GM21367 (cell line): ENCODE data around the gene C1orf87.

Experiments
- ATAC-seq: cut with Tn5 transposase; IDR thresholded peaks from one replicate; pipeline ENCODE4 v1.9.1; 2021; ENCODE audit not compliant: unreplicated experiment

The C1orf87 gene, protein sequence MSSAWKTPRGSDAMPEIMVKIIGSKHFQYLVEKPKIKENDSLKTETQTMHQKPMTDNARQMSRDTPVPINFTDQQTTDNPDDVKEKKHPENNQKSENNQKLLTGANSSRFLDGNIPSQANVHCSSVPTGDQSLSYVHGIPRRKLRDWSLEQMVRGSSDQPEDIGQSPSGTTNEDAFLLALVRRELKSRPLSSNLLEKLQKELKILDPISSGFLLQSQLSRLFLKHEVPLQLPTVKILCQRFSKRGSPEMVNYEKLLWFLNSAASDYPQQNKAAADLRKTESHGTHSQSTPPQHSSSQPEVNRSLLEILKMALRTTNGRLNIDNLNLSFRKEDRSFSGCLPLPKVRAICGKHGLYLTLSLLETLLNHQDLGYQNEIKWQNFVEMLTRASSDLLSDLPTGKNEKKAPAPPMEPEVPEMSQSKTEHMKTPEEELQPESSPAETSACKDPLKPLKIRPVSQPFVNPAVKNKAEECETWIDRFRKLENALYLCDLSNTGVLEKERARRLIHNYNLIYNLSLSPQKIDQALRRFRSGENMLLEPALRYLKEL

GRCh38 chr1:60073605-60074278 lies at the start of gene C1orf87:
Gene C1orf87, minus strand, starts transcription at chr1:60073770. Its CDS starts 1,127 bp downstream, at chr1:60072643.
- no peak for ATAC-seq

DNA sequence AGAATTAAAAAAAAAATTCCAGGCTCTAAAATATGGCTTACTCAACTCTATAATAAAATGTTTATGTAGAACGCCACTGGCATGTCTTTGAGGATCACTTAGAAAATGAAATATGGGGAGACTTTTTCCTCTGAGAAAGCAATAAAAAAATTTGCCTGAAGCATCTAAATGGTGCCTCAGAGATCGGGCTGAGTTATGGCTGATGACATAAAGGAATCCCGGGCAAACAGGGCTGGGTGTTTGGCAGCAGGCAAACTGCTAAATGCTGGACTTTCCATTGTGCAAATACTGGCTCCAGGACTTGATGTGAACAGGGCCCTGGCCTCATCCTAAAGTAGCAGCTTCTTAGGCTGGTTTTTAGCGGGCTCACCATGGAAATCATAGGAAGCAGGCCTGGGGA lies 44.5 kb upstream of the C1orf87 start:
- ATAC-seq, result no peak

GRCh38 chr1:60114745-60115318 lies 41.3 kb upstream of the C1orf87 start:
- ATAC-seq, result no peak

- ATAC-seq, result no peak
Observed at GRCh38 chr1:60113596-60113995, 40.0 kb upstream of the C1orf87 start.

- ATAC-seq, result no peak
Observed at GRCh38 chr1:60113028-60113427, 39.5 kb upstream of the C1orf87 start.

DNA sequence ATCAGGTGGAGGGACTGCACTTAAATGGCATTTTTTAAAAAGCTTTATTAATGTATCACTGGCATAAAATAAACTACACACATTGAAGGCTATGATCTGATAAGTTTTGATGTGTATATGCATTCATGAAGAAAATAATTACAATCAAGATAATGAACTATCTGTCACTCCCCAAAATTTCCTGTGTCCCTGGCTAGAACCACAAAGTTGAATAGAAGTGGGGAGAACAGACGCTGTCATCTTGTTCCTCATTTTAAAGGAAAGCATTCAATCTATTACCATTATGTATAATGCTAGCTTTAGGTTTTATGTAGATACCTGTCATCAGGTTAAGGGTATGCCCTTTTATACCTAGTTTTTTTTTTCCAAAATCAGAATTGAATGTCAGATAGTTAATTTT lies 38.1 kb upstream of the C1orf87 start:
- no peak for ATAC-seq

GRCh38 chr1:60111118-60111517 lies 37.5 kb upstream of the C1orf87 start:
- ATAC-seq, result no peak

DNA sequence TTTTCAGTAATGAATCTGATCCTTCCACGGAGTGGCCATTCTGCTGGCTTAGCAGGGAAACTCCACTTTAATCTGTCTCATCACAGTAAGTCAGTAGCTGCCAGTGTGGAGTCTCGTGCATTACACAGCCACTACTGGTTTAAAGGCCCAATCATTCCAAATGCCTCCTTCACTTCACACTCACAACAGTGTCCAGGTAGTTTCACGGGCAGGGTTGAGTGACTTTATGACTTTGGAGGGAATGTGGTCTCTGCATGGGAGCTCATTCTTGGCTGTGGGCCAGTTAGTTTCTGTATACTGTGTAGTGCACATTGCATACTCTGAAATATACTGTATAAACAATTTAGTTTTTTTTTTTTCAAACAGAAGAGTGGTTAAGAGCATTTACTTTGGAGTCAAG lies 34.6 kb upstream of the C1orf87 start:
- no peak for ATAC-seq

DNA sequence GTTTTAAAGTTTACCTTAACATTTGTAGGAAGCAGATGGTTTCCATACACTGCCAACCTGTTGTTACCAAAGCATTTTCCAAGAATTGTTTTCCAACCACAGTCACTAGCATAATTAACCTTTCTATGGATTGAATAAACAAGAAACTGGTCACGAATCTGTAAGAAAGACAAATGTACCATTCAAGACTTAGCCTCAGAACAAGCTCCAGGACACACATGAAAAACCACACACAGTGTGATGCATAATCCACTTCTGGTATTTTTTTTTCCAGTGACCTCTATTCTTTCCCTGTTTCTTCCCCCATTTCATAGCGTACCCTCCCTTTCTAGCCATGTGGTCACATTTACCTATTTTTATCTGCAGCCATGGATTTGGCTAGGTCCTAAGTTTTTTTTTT lies 29.6 kb upstream of the C1orf87 start:
- no peak for ATAC-seq

DNA sequence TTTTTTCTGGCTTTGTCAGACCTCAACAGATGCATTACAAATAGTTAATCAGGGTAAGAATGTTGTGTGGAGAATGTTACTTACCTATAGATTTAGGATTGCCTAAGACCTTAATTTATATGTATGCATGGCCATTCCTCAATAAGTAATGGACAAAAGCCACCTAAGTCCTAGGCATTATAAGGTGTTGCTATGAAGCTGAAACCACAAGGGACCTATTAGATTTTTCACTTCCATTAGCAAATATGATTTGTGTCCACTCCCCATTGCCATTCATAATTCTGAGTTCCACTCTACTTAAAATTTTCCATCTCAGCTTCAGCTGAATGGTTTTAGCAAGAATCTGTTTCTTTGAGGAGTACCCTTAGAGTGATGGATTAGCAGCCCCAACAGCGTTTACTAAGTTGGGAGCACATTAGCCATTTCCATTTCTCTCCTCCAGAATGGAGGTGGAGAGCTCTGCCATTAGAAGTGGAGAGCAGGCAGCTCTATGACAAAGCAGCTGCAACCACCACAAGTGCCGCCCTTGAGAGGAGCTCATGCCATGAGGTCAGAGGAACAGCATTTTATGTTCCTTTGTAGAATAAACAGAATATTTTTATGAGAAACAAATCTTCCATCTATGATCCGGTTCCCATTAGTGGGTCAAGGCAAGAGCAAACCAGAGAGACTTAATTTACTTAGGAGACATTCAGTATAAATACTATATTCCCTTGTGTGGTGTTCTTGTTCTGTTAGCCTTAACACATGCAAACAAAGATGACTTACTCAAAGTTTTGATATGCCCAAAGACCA lies 28.9 kb upstream of the C1orf87 start:
- no peak for ATAC-seq

GRCh38 chr1:60101516-60101915 lies 27.9 kb upstream of the C1orf87 start:
- ATAC-seq, result no peak

GRCh38 chr1:60091195-60091715 lies 17.7 kb upstream of the C1orf87 start:
- no peak for ATAC-seq

DNA sequence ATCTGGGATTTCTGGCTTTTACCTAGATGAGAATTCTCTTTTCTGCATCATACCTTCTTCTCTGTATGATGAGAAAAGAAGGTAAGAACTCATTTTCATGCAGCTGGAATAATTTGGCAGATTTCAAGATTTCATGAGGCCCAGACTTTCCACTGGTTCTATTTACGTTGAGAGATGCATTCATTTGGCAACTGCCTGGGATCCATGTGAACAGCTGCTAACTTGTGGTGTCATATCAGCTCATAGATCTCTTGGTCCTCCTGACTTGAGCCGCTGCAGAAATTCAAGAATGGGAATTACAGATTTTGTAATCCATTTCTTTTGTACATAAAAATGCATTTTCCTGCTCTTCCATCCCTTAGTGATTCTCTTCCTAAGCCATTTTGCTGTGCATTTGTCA lies 17.1 kb upstream of the C1orf87 start:
- ATAC-seq, result no peak

GRCh38 chr1:60088620-60089155 lies 15.1 kb upstream of the C1orf87 start:
- no peak for ATAC-seq

DNA sequence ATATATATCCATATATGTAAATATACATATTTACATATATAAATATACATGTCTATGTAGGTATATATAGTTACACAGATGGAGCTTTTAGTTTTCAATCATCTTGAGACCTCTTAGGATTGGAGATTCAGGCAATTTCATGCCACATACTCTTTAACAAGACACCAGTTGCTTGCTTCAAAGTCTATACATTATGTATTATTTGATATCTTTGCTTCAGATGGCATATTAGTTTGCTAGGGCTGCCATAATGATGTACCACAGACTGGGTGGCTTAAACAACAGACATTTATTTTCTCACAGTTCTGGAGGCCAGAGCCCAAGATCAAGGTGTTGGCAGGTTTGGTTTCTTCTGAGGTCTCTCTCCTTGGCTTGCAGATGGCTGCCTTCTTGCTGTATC lies 14.1 kb upstream of the C1orf87 start:
- no peak for ATAC-seq

DNA sequence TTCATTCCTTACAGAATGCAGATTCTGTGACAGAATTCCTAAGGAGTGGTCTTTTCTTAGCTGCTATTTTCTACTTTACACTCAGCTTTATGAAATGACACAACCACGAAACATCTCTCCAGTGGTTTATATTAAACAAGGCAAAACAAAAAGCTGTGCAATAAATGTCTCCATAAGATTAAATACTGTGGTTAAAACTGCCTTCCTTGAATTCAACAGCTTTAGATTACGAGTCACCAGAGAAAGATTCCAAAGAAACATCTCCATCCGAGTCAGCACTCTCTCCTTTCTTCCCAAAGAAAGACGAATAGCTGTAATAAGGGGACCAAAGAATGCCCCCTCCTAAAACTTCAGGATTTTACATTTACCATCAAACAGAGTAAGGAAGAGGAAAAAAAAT lies 4.6 kb upstream of the C1orf87 start:
- ATAC-seq, result no peak

- no peak for ATAC-seq
Observed at GRCh38 chr1:60071296-60071695, 2.3 kb downstream of the C1orf87 start.

DNA sequence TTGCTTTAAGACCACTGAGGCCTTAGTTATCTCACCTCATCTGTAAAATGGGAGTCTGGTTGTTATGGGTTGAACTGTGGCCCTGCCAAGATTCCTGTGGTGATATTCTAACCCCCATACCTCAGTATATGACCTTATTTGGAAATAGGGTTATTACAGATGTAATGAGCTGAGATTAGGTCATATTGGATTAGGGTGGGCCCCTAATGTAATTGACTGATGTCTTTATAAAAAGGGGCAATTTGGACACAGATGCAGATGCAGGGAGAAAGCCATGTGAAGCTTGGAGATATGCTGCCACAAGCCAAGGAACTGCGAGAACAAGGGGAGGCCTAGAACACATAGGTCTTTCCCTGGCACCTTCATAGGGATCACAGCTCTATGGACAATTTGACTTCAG lies 3.9 kb downstream of the C1orf87 start:
- no peak for ATAC-seq

GRCh38 chr1:60068393-60069045 lies 5.1 kb downstream of the C1orf87 start:
- ATAC-seq, result no peak

DNA sequence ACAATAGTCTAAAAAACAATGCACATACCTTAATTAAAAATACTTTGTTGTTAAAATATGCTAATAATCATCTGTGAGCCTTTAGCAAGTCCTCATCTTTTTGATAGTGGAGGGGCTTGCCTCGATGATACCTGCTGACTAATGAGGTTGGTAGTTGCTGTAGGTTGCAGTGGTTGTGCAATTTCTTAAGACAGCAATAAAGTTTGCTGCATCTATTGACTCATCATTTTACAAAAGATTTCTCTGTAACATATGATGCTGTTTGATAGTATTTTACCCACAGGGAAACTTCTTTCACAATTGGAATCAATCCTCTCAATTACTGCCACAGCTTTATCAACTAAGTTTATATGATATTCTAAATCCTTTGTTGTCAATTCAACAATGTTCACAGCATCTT lies 7.6 kb downstream of the C1orf87 start:
- no peak for ATAC-seq
